Effector memory CD4-positive, alpha-beta T cell (primary cell): Measurements from ENCODE around the gene WDR47.

ENCODE experiments used
- DNase-seq, 3 donors: peaks; one replicate each; pipeline ENCODE4 v3.0.0-alpha.2; 2020
- H3K27ac ChIP-seq: 2 replicates; pipeline ENCODE4 v1.7.0; 2013; ENCODE audit warnings: mild to moderate bottlenecking, low read length, moderate library complexity; ENCODE audit not compliant: insufficient read depth, poor library complexity, severe bottlenecking
- H3K27me3 ChIP-seq: replicated peaks from 2 replicates; pipeline ENCODE4 v1.7.0; 2013; ENCODE audit warnings: mild to moderate bottlenecking, low read length; ENCODE audit not compliant: insufficient read depth, control insufficient read depth, poor library complexity, severe bottlenecking
- H3K36me3 ChIP-seq: 2 replicates; pipeline ENCODE4 v1.7.0; 2013; ENCODE audit warnings: mild to moderate bottlenecking, low read length, moderate library complexity; ENCODE audit not compliant: control insufficient read depth, insufficient read depth
- H3K4me1 ChIP-seq: 2 replicates; pipeline ENCODE4 v1.7.0; 2013; ENCODE audit warnings: low read length, mild to moderate bottlenecking; ENCODE audit not compliant: control insufficient read depth, insufficient read depth, poor library complexity, severe bottlenecking
- H3K4me3 ChIP-seq: 2 replicates; pipeline ENCODE4 v1.7.0; 2013; ENCODE audit warnings: low read length, low read depth, mild to moderate bottlenecking; ENCODE audit not compliant: insufficient read depth, poor library complexity, severe bottlenecking
- H3K9me3 ChIP-seq: 2 replicates; pipeline ENCODE4 v1.7.0; 2013; ENCODE audit warnings: mild to moderate bottlenecking, low read length, moderate library complexity; ENCODE audit not compliant: control insufficient read depth

Gene WDR47

DNA sequence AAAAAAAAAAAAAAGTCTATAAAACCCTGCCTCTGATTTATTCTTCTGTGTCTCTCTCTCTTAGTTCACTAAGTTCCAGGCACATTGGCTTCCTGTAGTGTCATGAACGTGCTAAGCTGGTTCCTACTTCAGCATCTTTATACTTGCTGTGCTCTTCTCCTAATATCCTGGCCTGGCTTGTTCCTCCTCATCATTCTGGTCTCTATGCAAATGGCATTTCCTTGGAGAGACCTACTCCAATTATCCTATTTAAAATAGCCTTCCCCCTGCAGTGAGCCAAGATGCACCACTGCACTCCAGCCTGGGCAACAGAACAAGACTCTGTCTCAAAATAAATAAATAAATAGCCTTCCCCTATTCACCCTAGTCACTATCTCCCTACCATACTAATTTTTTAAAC, 69.0 kb downstream of the WDR47 start:
- H3K4me1 ChIP-seq: no peaks in the 10 kb centered on the region
- no peaks in the 10 kb centered on the region for H3K27me3 ChIP-seq
- H3K9me3 ChIP-seq: no peaks in the 10 kb centered on the region
- no peak overlapping the region for H3K27ac ChIP-seq
- peaks cover 8% of the 10 kb centered on the region for H3K36me3 ChIP-seq
- H3K4me3 ChIP-seq: no peak overlapping the region
- DNase-seq: no peak

DNA sequence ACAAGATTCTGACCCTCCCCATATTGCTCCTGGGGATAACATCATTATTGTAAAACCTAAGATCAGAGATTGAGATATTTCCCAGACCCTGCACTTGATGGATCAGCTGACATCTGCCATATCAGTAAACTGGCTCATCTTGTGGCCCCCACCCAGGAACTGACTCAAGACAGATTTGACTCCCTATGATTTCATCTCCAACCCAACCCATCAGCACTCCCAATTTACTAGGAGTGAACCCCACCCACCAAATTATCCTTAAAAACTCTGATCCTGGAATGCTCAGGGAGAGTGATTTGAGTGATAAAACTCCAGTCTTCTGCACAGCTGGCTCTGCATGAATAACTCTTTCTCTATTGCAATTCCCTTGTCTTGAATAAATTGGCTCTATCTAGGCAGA, 72.6 kb downstream of the WDR47 start:
- H3K4me1 ChIP-seq: no peaks in the 10 kb centered on the region
- DNase-seq: no peak
- H3K4me3 ChIP-seq: no peak overlapping the region
- H3K27ac ChIP-seq: no peak overlapping the region
- H3K27me3 ChIP-seq: no peaks in the 10 kb centered on the region
- H3K36me3 ChIP-seq: peaks cover 8% of the 10 kb centered on the region
- no peaks in the 10 kb centered on the region for H3K9me3 ChIP-seq

DNA sequence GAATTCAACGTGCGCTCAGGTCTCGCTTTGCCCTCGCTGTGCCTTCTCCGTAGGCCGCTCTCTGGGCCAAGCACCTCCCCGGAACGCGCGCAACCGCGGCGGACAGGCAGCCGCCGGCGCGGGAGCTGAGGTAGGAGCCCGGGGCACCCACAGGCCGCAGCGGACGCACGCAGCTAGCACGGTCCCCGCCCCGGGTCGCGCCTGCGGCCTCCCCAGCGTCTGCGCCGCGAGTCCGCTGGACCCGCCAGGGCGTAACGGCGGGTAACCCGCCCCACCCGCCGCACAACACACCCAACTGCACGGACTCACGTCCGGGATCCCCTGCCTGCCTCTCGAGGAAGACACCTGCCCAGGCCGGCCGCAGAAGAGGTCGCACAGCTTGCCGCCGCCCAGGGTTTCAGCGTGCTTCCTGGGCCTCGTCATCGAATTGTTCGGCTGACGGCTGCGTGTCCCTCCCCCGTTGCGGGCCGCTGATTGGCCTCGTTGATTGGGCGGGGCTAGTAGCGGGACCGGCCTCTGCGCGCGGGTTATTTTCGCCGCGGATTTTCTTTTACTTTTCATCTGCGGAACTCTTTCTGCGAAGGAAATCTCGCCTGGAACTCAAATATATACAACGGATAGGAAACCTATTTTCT, 78.7 kb downstream of the WDR47 start, which contains the start of gene CLCC1:
Gene CLCC1 (minus strand): TSS at position 433 of the 635 bp plus-strand sequence. CDS start 13,047 bp downstream, outside the sequence.
- H3K4me3 ChIP-seq: peak within 1 kb of the TSS; percentile 43
- peak; percentile 89 to 91 (median 89) for DNase-seq
- H3K9me3 ChIP-seq: no peaks in the 10 kb centered on the region
- H3K27ac ChIP-seq: peak within 1 kb of the TSS; percentile 74
- peaks cover 12% of the 10 kb centered on the region for H3K4me1 ChIP-seq
- no peaks in the 10 kb centered on the region for H3K36me3 ChIP-seq
- no peaks in the 10 kb centered on the region for H3K27me3 ChIP-seq

DNA sequence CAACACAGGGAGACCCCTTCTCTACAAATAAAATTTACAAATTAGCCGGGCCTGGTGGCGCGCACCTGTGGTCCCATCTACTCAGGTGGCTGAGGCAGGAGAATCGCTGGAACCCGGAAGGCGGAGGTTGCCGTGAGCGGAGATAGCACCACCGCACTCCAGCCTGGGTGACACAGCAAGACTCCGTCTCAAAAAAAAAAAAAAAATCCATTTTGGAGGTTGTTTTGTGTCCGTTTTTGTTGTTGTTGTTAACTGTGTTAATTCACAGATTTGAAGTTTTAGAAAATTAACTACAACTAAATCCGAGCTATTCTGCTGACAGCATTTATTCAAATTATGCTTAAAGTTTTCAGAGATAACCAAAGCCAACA, 79.2 kb downstream of the WDR47 start:
- H3K4me3 ChIP-seq: peak overlapping the region; percentile 43
- no peaks in the 10 kb centered on the region for H3K9me3 ChIP-seq
- no peaks in the 10 kb centered on the region for H3K36me3 ChIP-seq
- H3K27ac ChIP-seq: peak overlapping the region; percentile 74
- peaks cover 15% of the 10 kb centered on the region for H3K4me1 ChIP-seq
- no peaks in the 10 kb centered on the region for H3K27me3 ChIP-seq
- peak in 2 of 3 donors; percentile 9 to 17 for DNase-seq

DNA sequence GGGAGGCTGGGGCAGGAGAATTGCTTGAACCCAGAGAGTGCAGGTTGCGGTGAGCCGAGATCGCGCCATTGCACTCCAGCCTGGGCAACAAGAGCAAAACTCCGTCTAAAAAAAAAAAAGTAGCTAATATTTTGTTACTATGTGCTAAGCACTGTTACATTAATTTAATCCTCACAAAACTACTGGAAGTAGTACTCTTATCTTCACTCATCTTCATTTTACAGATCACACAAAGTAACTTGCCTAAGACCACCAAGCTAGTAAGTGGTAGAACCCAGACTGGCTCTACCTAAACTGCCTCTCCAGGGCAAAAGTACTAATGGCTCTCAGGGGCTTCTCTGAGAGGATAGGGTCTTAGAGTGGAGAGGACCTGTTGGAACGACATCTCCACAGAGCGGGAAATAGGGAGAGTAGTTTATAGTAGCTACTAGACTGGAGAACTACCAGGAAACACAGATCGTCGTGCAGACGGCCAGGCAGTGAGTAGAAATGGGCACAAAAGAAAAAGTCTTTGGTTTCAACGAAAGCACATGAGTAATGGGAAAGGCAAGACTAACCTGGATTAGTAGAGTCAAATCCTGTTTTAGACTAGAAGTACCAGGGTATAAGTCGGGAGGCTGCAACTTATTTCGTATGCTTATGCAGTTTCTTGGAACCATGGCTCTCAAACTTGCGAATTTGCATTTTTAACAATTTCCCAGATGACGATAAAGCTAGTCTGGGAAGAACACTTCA, 80.0 kb downstream of the WDR47 start:
- H3K27ac ChIP-seq: no peak overlapping the region
- DNase-seq: no peak

GRCh38 chr1:108961198-108961597, 80.7 kb downstream of the WDR47 start:
- Histone ChIP-seq H3K27me3 (no peaks in the 10 kb centered on the region), H3K9me3 (no peaks in the 10 kb centered on the region), H3K36me3 (no peaks in the 10 kb centered on the region), H3K4me1 (peaks cover 27% of the 10 kb centered on the region), H3K4me3 (no peak overlapping the region), H3K27ac (no peak overlapping the region)
- no peak for DNase-seq

More for the DNA sequence above, 80.0 kb downstream of the WDR47 start:
- Histone ChIP-seq H3K4me1 (peaks cover 23% of the 10 kb centered on the region), H3K36me3 (no peaks in the 10 kb centered on the region), H3K4me3 (peak overlapping the region; percentile 43), H3K9me3 (no peaks in the 10 kb centered on the region), H3K27me3 (no peaks in the 10 kb centered on the region)

GRCh38 chr1:108960719-108961118, 81.2 kb downstream of the WDR47 start:
- no peak overlapping the region for H3K4me3 ChIP-seq
- no peaks in the 10 kb centered on the region for H3K36me3 ChIP-seq
- no peaks in the 10 kb centered on the region for H3K9me3 ChIP-seq
- H3K27me3 ChIP-seq: no peaks in the 10 kb centered on the region
- no peak overlapping the region for H3K27ac ChIP-seq
- H3K4me1 ChIP-seq: peaks cover 27% of the 10 kb centered on the region
- DNase-seq: no peak

- Histone ChIP-seq H3K36me3 (no peaks in the 10 kb centered on the region), H3K27me3 (no peaks in the 10 kb centered on the region), H3K4me3 (no peak overlapping the region), H3K27ac (no peak overlapping the region), H3K9me3 (no peaks in the 10 kb centered on the region), H3K4me1 (peaks cover 23% of the 10 kb centered on the region)
- DNase-seq: no peak
These were observed 84.0 kb downstream of the WDR47 start for GRCh38 chr1:108957888-108958287.

DNA sequence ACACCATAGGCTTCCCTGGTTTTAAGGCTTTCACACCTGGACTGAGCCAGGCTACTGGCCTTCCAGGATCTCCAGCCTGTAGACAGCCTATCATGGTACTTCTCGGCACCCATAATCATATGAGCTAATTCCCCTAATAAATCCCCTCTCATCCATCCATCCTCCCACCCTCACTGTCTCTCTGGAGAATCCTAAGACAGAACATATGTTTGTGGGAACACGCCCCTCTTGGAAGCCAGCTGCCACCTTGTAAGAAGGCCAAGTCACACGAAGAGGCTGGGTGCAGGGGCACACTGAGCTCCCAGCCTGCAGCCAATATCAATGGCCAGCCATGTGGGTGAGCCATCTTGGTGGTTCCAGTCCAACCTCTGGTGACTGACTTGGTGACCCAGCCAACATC, 86.0 kb downstream of the WDR47 start:
- Histone ChIP-seq H3K4me3 (no peak overlapping the region), H3K27ac (no peak overlapping the region), H3K9me3 (no peaks in the 10 kb centered on the region), H3K27me3 (no peaks in the 10 kb centered on the region), H3K4me1 (peaks cover 15% of the 10 kb centered on the region), H3K36me3 (no peaks in the 10 kb centered on the region)
- DNase-seq: no peak

DNA sequence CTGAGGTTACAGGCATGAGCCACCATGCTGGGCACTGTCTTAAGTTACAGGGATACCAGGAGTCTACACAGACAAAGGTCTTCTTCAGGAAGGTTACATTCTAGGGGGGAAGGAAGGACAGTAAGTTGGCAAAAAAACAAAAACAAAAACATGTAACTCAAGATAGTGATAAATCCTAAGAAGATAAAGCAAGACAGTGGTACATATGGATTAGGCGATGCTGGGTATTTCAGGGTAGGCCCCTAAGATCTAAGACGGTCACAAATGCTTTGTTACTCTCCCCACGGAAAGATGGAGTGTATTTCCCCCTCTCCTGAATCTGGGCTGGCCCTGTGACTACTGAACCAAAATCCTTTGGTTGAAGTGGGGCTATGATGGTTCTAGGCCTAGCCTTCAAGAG, 86.8 kb downstream of the WDR47 start:
- Histone ChIP-seq H3K9me3 (no peaks in the 10 kb centered on the region), H3K27ac (no peak overlapping the region), H3K27me3 (no peaks in the 10 kb centered on the region), H3K4me1 (peaks cover 15% of the 10 kb centered on the region), H3K36me3 (no peaks in the 10 kb centered on the region), H3K4me3 (no peak overlapping the region)
- no peak for DNase-seq
